ENCODE measurements around the gene KLHL3.

KLHL3 gene

DNA sequence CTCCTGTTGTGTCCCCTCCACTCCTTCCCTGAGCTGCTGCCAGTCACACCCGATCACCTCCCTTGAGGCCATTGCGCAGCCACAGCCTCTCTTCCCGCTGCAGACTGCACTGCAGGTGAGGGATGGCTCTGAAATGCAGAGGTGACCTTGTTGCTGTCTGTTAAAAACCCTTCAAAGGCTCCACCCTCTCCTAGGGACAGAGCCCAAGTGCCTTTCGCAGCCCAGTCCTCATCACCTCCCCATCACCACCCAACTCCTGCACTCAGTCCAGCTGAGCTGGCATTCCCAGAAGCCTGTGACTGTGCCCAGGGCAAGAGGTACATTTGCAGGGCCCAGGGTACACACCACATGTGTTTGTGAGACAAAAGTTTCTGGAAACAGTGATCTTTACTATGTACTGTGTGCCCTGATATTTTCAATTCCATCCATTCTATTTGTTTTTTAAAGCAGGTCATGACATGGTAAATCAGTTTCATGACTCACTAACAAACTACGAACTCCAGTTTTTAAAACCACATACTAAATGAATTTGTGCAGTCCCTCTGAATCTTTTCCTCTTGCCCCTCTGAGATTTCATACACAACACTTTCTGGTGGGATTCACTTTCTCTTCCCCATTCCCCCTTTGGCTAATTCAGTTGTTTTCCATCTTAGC is 163.7 kb downstream of the KLHL3 start:
- ATAC-seq (ENCODE audit: low read depth), result peak; percentile 47
- TF ChIP-seq, protein P1, sequence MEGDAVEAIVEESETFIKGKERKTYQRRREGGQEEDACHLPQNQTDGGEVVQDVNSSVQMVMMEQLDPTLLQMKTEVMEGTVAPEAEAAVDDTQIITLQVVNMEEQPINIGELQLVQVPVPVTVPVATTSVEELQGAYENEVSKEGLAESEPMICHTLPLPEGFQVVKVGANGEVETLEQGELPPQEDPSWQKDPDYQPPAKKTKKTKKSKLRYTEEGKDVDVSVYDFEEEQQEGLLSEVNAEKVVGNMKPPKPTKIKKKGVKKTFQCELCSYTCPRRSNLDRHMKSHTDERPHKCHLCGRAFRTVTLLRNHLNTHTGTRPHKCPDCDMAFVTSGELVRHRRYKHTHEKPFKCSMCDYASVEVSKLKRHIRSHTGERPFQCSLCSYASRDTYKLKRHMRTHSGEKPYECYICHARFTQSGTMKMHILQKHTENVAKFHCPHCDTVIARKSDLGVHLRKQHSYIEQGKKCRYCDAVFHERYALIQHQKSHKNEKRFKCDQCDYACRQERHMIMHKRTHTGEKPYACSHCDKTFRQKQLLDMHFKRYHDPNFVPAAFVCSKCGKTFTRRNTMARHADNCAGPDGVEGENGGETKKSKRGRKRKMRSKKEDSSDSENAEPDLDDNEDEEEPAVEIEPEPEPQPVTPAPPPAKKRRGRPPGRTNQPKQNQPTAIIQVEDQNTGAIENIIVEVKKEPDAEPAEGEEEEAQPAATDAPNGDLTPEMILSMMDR (IDR thresholded peaks at IDR 0.05; ENCODE audit: poor library complexity, severe bottlenecking), result no peak

DNA sequence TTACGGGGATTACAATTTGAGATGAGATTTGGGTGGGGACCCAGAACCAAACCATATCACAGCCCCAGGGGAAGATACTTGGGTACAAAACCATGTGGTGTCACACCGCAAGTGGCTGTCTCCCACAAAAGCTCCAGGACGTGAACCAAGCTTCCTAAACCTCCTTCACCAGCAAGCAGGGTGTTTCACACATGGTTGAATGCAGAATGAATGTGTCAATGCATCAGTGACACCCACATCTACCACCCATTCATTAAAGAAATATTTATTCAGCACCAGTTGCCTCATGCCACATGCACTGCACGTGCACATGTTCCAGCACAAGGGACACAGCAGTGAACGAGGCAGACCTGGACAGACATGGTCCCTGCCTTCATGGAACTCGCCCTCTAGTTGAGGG is 165.8 kb downstream of the KLHL3 start:
- TF ChIP-seq, protein P1 (IDR thresholded peaks at IDR 0.05; ENCODE audit: poor library complexity, severe bottlenecking), result no peak
- Histone ChIP-seq H3K4me3 (ENCODE audit: severe bottlenecking) (no peak overlapping the region), H3K27me3 (ENCODE audit: insufficient read depth, poor library complexity, severe bottlenecking) (no peaks in the 10 kb centered on the region), H3K4me1 (ENCODE audit: insufficient read depth, poor library complexity, severe bottlenecking) (peaks cover 9% of the 10 kb centered on the region), H3K9me3 (ENCODE audit: severe bottlenecking) (no peaks in the 10 kb centered on the region), H3K36me3 (ENCODE audit: low read depth) (no peaks in the 10 kb centered on the region), H3K27ac (ENCODE audit: poor library complexity, severe bottlenecking) (no peak overlapping the region)
- ATAC-seq (ENCODE audit: low read depth) (no peak), DNase-seq (ENCODE audit: low spot score) (no peak)

More for the DNA sequence above, 163.7 kb downstream of the KLHL3 start:
- Histone ChIP-seq H3K27ac (ENCODE audit: poor library complexity, severe bottlenecking) (no peak overlapping the region), H3K4me1 (ENCODE audit: insufficient read depth, poor library complexity, severe bottlenecking) (peaks cover 15% of the 10 kb centered on the region), H3K36me3 (ENCODE audit: low read depth) (no peaks in the 10 kb centered on the region), H3K9me3 (ENCODE audit: severe bottlenecking) (no peaks in the 10 kb centered on the region), H3K4me3 (ENCODE audit: severe bottlenecking) (no peak overlapping the region), H3K27me3 (ENCODE audit: insufficient read depth, poor library complexity, severe bottlenecking) (no peaks in the 10 kb centered on the region)
- DNase-seq (ENCODE audit: low spot score), result no peak
